ENCODE data around the gene KCNK2. TPM values are rescaled to one million over a fixed set of nuclear protein-coding genes. Genes with fewer than 3 reads are reported as not detected.

KCNK2 gene
- total RNA-seq, 4 donors from 2014 or later, result 0.34 to 5.6 (median 3.9) TPM

- TF ChIP-seq, protein P1, sequence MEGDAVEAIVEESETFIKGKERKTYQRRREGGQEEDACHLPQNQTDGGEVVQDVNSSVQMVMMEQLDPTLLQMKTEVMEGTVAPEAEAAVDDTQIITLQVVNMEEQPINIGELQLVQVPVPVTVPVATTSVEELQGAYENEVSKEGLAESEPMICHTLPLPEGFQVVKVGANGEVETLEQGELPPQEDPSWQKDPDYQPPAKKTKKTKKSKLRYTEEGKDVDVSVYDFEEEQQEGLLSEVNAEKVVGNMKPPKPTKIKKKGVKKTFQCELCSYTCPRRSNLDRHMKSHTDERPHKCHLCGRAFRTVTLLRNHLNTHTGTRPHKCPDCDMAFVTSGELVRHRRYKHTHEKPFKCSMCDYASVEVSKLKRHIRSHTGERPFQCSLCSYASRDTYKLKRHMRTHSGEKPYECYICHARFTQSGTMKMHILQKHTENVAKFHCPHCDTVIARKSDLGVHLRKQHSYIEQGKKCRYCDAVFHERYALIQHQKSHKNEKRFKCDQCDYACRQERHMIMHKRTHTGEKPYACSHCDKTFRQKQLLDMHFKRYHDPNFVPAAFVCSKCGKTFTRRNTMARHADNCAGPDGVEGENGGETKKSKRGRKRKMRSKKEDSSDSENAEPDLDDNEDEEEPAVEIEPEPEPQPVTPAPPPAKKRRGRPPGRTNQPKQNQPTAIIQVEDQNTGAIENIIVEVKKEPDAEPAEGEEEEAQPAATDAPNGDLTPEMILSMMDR (IDR thresholded peaks at IDR 0.05), result no peak
- no peak for TF ChIP-seq POLR2A (IDR thresholded peaks at IDR 0.05)
- no peak overlapping the region for H3K4me3 ChIP-seq (ENCODE audit: low read depth, poor library complexity, severe bottlenecking)
- WGBS, 2 donors, result 56 to 64% methylated on average over 2 of the region's 2 CpGs
- intact Hi-C loops (cut with DNase I; ENCODE audit: low total_unique reads), result no loop called here
- no peak for DNase-seq (ENCODE audit: low spot score in 2 of 2)
Observed at GRCh38 chr1:215185067-215185620, 102.6 kb downstream of the KCNK2 start.

- DNase-seq (ENCODE audit: low spot score in 2 of 2), result no peak
- no peak for TF ChIP-seq POLR2A (IDR thresholded peaks at IDR 0.05)
- TF ChIP-seq, protein P1 (IDR thresholded peaks at IDR 0.05), result no peak
- intact Hi-C loops (cut with DNase I; ENCODE audit: low total_unique reads), result no loop called here
- no peak overlapping the region for H3K4me3 ChIP-seq (ENCODE audit: low read depth, poor library complexity, severe bottlenecking)
Observed at GRCh38 chr1:215188302-215188950, 105.9 kb downstream of the KCNK2 start.

DNA sequence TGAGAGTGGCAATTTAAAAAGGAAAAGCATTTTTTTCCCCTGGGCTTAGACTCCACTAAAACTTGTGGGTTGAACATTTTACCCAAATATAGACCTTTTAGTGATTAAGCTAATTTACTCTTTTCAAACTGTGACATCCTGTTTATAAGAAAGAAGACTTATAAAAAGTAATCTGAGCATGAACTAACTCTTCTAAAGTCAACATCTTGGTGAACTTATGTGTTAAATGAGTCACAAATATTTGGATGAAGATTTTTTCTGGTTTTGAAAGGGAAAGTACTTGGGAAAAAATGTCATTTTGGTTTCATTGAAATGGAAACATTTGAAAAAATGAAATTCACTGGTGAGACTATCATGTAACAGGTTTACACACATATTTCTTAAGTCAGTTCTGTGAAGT, 109.8 kb downstream of the KCNK2 start:
- intact Hi-C loops (cut with DNase I; ENCODE audit: low total_unique reads), result no loop called here
- TF ChIP-seq, protein P1 (IDR thresholded peaks at IDR 0.05), result no peak
- TF ChIP-seq POLR2A (IDR thresholded peaks at IDR 0.05), result no peak
- no peak overlapping the region for H3K4me3 ChIP-seq (ENCODE audit: low read depth, poor library complexity, severe bottlenecking)
- no peak for DNase-seq (ENCODE audit: low spot score in 2 of 2)

- TF ChIP-seq, protein P1 (IDR thresholded peaks at IDR 0.05), result no peak
- TF ChIP-seq POLR2A (IDR thresholded peaks at IDR 0.05), result no peak
- 90 to 100% methylated on average over 1 of the region's 1 CpG for WGBS, 2 donors
- no peak overlapping the region for H3K4me3 ChIP-seq (ENCODE audit: low read depth, poor library complexity, severe bottlenecking)
- intact Hi-C loops (cut with DNase I; ENCODE audit: low total_unique reads), result no loop called here
- DNase-seq (ENCODE audit: low spot score in 2 of 2), result no peak
Observed at GRCh38 chr1:215198021-215198420, 115.5 kb downstream of the KCNK2 start.

DNA sequence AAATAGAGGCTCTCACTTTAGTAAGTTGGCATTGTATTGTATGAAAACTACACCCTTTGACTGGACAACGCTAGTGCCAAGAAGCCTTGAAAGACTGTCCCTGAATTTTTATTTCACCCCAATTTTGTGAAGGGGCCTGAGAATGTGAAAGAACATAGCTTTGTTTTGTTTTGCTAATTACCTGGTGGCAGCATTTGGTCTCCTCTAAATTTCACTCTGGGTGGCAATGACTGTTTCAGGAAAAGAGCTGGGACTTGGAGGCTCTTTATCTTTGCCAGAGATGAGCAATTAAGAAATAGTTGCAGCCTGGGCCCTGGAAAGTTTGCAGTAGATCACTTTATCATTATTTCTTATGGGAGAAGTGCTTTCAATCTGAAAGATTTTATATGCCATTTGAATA, 117.6 kb downstream of the KCNK2 start:
- TF ChIP-seq, protein P1 (IDR thresholded peaks at IDR 0.05), result no peak
- no peak for TF ChIP-seq POLR2A (IDR thresholded peaks at IDR 0.05)
- no peak for DNase-seq (ENCODE audit: low spot score in 2 of 2)
- intact Hi-C loops (cut with DNase I; ENCODE audit: low total_unique reads), result no loop called here
- WGBS, 2 donors, result 90 to 100% methylated on average over 1 of the region's 1 CpG
- no peak overlapping the region for H3K4me3 ChIP-seq (ENCODE audit: low read depth, poor library complexity, severe bottlenecking)

DNA sequence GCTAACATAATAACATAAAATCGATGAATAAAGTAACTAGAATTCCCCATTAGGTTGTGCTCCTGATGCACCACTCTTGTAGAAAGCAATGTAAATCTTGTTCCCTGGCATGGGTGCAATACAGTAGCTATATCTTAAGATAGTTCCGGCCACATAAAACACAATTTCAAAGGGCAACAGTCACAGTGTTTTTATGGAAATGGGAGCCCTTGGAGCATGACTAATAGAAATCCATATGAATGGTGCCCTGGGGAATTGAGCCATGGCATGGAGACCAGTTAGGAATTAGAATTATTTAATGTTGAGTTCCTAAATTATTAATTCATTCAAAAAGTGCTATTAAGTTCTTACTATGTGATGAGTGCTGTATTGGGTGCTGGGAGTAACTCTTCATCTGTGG, 118.7 kb downstream of the KCNK2 start:
- DNase-seq (ENCODE audit: low spot score in 2 of 2), result no peak
- 76 to 79% methylated on average over 2 of the region's 2 CpGs for whole genome bisulfite sequencing, 2 donors
- TF ChIP-seq, protein P1 (IDR thresholded peaks at IDR 0.05), result no peak
- no peak for TF ChIP-seq POLR2A (IDR thresholded peaks at IDR 0.05)
- intact Hi-C loops (cut with DNase I; ENCODE audit: low total_unique reads), result no loop called here
- H3K4me3 ChIP-seq (ENCODE audit: low read depth, poor library complexity, severe bottlenecking), result no peak overlapping the region

All from lower leg skin (tissue), 4 donors.